GM19452 (cell line): ENCODE data around the gene PCDH8.

Experiments
- ATAC-seq: cut with Tn5 transposase; IDR thresholded peaks from one replicate; pipeline ENCODE4 v1.9.1; 2021; ENCODE audit not compliant: unreplicated experiment

PCDH8 gene

DNA sequence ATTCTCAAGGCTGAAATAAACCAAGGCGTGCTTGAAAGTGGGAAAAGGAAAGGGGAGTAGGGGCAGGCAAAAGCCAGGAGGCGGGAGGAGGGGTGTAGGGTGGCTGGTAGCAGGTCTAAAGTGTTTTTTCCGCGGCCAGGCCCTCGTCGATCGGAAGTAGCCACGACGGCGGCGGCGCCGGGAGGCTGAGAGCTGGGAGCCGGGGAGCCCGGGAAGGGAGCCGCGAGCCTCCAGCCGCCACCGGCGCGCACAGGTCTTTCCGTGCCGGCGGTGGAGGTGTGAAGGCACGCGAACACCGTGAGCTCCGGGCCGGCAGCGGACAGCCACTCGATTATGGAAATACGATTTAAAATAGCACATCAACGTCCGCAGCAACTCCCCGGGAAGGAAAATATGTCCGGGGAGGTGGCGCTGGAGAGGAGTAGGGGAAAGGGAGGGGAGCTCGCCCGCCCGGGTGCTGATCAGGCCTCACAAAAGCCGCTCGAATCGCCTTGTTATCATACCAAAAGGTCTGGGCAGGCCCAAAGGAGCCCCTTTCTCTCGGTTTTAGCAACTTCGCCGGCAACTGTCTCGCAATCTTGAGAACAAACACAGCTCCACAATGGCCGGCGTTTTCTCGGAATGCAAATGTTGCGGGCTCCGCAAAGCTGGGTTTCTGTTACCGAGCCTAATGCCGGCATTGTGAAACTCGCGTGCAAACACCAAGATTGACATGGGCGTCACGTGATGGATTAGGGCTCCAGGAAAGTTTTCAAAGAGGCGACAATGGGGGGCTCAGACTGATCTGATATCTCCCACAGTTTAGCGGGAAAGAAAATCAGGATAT is 2.9 kb upstream of the PCDH8 start:
- ATAC-seq: peak; percentile 87

DNA sequence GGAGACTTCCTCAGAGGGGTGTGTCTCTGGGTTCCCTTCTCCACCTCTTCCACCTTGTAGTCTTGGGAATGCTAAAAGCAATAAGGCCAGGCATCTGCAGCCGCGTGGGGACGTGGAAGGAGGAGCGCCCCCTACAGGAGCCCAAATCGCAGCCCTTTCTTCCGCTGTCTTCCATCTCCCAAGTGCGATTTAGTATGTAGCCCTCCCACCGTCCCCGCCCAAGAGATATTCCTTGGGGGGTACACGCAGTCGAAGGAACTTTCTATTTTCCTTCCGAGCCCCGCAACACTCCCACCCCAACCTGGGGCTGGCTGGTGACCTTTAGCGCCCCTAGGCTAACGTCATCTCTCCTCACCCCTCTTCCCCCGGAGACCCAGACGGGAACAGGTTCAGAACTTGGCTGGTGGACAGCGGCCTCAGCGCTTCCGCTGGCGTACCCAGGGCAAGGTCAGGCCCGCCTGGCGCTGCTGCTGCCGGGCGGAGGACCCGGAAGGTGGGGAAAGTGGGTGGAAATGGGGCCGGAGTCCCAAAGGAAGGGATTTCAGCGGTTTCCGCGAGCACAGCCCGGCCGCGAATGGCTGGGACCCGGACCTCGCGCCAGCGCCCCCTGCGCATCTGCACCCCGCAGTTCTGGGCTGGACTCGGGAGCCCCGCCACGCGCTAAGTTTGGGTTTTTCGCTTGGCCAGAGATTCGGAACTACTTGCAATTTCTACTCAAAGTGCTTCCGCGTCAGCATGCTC is 2.1 kb upstream of the PCDH8 start:
- peak; percentile 64 for ATAC-seq

DNA sequence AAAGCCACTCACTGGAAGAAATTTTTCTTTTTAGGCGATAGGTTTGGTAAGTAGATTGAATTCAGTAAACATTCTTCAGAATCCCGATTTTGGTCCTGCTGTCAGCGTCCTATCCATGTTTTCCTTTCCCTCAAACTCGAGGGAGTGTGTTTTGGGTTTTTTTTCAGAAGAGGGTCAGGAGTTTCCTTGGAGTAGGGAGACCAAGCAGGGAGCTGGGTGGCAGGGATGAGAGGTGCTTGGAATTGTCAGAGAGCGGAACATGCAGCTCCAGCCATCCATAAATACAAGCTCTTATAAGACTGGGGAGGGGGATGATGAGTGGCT is 1.6 kb upstream of the PCDH8 start:
- ATAC-seq: no peak

DNA sequence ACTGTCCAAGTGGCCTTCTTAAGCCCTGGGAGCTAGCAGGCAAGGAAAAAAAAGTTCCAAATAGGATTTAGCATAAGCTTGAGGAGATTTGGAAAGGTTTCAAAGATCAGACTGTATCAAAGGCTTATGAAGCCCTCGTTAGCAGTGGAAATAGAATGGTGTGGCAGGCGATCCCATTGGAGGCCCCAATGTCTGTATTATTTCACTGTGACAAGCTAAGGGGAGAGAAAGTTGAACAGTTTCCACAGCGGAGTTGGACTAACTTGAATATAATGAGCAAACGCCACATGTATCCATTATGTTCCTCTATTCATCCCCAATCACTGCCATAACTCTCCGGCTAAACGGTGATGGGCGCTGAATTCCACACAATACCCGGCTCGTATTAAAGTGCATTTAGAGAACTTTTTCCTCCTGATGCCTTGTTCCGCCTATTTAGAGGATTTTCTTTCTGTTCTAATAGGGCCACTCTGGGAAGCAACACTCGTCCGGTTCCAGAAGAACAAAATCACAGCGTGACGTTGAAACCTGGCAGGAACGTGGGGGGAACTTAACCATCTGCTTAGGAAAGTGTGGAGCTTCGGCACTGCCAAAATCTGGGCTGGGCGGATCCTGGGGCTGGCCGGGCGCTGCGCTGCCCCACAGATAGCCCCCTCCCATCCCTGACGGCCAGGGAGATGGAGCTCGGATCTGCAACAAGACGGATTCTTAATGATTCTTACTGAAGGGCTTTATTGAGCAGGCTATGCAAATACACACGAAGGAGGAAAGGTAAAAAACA is 1.0 kb upstream of the PCDH8 start:
- ATAC-seq: no peak

DNA sequence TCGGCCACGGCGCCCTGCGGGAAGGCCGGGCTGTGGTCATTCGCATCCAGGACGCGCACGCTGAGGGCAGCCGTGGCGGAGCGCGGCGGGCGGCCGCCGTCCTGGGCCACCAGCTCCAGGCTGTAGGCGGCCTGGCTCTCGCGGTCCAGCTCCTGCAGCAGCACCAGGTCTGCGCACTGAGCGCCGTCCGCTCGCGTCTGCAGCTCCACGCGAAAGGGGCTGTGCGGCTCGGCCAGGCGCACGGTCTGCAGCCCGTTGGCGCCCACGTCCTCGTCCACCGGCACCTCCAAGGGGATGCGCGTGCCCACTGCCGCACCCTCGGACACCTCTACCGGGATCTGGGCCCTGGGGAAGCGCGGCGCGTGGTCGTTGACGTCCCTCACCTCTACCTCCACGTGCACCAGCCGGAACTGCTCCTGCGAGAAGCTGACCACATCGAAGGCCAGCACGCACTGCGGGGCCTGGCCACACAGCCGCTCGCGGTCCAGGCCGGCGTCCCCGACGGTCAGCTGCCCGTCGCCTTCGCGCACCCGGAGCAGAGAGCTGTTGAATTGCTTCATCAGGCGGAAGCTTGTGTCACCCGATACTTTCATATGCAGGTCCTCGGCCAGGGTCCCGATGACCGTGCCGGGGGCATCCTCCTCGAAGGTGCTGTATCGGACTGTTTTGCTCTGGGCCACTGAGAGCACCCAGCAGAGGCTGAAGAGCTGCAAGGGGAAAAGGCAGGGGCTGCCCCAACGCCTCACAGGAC is 583 bp downstream of the PCDH8 start:
- no peak for ATAC-seq

DNA sequence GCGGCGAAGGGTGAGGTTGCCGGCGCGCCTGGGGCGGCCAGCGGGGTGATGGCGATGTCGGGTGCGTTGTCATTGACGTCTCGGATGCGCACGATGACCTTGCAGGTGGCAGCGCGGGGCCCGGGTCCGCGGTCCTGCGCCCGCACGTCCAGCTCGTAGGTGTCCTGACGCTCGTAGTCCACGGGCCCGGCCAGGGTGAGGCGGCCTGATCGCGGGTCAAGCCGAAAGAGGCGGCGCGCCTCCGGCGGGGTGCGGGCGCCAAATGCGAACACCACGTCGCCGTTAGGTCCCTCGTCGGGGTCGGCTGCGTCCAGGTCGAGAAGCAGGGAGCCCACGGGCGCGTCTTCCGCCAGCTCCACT is 1.1 kb downstream of the PCDH8 start:
- ATAC-seq: no peak

DNA sequence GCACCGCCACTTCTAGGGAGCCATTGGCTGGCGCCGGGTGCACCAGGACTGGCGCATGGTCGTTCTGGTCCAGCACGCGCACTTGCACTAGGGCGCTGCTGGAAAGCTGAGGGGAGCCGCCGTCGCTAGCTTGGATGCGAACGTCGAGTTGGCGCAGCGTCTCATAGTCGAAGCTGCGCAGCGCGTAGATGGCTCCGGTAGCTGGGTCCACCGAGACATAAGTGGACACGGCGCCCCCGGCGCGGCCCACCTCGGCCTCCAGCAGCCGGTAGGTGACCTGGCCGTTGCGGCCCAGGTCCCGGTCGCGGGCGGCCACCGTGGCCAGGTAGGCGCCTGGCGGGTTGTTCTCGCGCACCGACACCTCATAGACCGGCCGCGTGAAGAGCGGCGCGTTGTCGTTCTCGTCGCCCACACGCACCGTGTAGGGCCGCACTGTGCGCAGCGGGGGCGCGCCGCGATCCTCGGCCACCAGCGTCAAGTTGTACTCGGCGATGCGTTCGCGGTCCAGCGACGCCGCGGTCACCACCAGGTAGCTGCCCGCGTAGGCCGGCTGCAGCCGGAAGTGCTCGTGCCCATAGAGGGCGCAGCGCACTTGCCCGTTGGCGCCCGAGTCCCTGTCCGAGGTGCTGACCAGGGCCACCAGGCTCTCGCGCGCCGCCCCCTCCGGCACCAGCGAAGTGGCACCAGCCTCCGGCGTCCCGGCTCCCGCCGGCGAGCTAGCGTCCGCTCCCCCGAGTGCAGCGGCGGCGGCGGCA is 1.7 kb downstream of the PCDH8 start:
- ATAC-seq: no peak

DNA sequence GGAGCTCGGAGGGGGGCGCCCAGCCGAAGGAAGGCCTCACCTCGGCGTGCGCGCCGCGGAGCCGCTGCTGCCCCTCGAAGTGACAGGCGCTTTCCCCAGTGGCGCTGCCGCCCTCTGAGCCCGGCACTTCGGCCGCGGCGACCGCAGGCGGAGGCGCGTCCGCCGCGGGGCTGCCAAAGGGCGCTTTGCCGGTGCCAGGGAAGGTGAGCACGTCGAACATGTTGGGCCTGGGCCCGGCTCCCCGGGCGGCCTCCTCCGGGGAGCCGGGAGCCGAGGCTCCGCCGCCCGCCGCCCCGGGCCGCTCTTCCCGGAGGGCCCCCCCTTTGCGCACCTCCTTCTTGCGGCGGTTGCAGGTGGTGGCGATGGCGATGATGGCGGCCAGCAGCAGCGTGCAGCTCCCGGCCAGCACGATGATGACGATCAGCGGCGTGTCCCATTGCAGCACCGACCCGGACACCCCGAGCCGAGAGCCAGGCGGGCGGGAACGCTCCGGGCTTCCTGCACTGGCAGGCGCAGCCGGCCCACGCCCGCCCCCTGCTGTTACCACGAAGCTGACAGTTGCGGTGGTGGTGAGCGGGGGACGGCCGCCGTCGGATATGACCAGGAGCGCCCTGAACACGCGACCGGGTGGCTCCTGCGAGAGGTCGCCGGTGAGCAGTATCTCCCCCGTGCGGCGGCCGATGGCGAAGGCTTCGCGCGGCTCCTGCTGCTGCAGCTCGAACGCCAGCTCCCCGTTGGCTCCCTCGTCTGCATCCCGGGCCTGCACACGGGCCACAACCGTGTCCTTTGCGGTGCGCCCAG is 2.5 kb downstream of the PCDH8 start:
- no peak for ATAC-seq

DNA sequence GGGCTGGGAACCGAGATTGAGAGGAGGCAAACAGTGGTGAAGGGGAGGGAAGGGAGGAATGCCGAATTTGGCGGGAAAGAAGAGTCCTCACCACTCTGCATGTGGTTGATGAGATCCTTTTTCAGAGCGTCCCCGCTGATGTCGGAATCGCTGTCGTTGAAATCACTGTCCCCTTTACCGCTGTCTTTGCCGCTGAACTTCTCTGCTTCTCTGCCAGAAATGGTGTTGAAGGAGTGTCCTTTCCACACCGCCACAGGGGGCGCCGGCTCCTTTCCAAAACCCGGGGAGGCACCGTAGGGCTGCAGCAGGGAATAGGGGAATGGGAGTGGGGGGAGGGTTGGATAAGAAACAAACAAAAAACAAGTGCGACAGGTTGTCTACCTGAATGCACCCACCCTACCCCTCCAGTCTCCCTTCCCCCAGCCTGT is 3.1 kb downstream of the PCDH8 start:
- no peak for ATAC-seq

DNA sequence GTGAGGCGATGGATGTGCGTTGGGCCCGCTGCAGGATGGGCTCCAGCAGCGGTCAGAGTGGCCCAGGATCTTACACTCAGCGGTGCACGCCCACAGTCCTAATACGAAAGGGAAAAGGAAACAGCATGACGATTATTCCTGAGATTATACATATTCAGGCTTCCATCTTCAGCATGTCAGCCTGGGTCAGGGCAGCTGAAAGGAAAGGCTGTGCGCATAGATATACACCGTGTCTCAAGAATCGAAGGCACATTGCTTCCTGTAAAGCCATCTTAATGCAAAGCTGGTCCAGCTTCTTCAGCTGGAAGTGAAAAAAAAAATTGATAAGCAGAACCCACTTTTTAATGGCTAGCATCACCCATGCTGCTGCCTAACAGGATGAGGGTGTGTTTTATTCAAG is 3.6 kb downstream of the PCDH8 start:
- no peak for ATAC-seq

DNA sequence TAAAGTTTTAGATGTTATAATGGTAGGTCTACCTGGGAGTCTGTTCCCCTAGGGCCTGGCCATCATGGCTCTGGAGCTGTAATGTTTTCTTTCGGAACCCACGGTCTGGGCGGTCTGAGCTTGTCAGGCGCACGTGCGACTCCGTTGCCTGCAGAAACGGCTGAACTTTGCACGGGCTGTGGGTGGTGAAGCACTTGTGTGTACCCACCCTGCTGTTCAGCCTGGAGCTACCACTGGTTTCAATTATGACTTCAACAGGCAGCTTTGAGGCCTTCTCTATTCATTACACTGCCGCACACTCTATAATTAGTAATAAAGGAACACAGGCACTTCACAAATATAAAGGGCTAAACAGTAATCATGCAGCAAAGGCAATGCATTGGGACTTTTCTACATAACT is 6.0 kb downstream of the PCDH8 start:
- ATAC-seq: no peak

DNA sequence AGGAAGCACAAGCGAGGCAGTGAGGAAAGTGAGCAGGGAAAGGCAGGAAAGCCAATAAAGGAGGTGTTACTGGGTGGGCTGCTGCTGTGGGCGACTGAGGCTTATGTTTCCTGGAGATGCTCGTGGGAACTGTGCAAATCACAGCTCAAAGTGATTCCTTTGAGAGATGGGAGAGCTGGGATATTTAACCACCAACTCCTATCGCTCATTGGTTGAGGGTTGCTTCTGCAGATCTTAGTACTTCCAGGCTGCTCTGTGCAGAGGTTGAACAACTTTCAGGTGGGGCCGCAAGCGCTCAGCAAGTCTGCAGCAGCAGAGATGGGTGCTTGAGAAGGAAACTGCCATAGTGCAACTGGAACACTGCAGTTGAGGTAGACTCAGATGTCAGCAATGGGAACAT is 8.4 kb downstream of the PCDH8 start:
- ATAC-seq: no peak

DNA sequence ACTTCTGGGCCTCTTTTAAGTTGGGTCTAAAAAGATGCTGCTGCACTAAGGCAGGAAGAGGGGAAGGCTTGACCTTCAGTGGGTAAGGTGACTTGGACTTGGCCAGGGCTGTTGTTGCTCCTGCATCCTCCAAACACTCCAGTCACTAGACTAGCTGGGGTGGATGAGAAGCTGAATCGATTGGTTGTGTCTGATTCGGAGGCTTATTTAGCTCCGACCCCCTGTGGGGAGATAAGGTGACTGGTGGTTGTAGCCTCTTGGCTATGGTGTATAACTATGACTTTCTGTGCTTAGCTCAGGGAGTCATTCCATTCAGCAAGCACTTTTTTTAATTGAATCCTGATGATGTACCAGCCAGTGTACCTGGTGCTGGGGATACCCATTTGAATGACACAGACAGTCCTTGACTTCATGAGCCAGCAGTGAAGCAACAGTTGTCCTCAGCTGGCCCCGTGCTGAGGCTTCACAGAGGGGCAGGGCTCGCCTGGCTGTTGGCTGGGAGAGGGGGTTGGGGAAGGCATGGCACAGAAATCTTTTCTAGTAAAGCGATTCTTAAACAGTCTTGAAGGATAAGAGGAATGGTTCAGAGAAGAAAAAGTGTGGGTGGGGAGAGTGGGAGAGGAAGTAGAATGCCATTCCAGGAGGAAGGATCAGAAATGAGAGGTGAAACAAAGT is 9.9 kb downstream of the PCDH8 start:
- ATAC-seq: no peak

DNA sequence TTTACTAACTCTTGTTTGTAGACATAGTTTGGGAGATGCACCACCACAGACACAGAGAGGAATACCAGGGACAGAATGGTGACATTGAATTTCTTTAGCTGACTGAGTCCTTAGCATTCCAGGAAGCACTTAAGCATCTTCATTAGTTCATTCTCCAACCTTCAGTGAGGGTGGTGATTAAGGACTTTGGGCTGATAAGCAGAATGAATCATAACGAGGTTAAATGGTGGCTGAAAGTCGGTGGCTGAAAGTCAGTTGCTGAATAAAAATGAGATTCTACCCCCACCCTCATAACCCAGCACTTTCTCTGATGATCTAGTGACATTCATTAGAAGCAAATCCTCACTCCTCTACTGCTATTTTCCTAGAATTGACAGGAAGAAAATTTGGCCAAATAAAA is 10.6 kb downstream of the PCDH8 start:
- no peak for ATAC-seq

DNA sequence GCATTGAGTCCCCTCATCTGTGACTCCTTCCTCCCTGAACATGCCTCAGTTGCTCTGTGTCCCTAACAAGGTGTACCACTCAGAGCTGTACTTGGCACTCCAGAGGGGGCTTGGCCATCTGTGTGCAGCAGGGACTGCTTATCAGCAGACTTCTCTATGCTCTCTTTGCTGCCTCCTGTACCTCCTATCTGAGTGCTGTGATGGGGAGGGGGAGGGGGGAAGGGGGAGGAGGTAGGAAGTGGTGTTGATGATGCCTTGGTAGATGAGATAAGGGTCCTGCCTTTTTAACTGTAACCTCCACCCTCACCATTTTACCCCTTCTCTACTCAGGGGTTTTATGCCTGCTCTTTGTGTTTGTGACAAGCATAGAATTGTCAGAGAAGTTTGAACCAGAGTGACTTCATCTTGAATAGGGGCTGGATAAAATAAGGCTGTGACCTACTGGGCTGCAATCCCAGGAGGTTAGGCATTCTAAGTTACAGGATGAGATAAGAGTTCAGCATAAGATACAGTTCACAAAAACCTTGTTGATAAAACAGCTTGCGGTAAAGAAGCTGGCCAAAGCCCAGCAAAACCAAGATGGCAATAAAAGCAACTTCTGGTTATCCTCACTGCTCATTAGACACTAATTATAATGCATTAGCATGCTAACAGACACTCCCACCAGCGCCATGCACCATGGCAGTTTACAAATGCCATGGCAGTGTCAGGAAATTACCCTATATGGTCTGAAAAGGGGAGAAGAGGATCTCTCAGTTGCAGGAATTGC is 13.2 kb downstream of the PCDH8 start:
- ATAC-seq: no peak

DNA sequence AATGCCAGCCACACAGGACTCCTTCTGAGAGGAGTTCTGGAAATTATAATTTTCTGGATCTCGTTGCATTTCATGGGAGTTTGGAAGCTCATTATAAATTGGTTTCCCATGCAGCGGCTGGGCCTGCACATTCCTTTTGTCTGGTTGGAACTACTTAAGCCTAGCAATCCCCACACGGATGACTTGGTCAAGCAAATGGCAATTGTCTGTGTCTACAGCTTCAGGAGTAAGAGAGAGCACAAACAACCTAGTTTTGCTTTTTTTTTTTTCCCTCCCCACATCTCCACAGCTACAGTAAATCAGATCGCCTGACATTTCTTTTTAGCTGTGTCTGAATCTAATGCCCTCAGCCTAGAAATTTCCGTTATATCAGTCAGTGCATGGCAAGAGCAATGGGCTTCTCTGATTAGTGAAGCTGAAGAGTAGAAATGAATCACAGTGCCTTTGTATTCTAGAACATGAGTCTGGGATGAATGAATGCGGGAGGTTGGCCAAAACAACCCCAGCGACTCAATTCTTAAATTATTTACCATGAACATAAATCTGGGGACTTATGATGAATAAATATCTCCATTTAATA is 15.1 kb downstream of the PCDH8 start:
- ATAC-seq: no peak

DNA sequence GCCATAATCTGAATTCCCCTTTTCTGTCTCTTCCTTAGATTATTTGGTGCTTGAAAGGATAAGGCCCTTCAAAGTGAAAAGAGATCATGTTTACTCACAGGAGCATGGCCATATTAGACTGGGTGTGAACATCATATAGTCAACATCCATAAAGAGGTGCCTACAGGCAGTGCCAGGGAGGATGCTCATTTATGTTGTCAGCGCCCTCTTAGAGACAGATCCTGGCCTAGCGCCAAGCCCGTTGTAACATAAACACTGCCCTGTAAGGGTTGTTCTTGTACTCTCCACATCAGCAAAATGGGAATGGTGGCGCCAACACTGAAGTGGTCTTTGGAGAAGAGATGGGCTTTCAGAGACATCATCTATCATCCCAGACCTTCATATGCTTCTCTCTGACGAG is 16.1 kb downstream of the PCDH8 start:
- ATAC-seq: no peak

DNA sequence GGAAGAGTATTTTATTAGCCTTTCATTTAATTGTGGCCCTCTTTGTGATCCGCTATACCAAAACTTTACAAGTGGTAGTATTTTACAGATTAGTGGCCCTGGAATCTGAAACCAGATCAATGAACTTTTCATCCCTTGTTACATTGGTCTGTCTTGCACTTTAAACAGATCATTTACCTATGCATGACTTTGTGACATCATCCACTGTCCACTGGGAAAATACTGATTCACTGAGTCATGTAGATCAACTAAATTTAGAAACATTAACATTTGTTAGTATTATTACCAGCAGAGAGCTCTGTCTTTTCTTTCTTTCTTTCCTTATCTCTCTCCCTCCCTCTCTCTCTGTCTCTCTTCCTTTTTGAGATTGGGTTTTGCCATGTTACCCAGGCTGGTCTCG is 17.5 kb downstream of the PCDH8 start:
- ATAC-seq: no peak
